Chondrocyte (in vitro differentiated cells): Measurements from ENCODE around the gene ADCY5. TPM values are rescaled to one million over a fixed set of nuclear protein-coding genes. Genes with fewer than 3 reads are reported as not detected.

Experiments used
- DNase-seq: peaks from one replicate; pipeline ENCODE4 v3.0.0; 2021; ENCODE audit warnings: mixed read lengths, low spot score
- H3K27ac Mint-ChIP-seq: one replicate; pipeline ENCODE4 v1.8.0; 2021; ENCODE audit warnings: mild to moderate bottlenecking, moderate library complexity, mixed read lengths; ENCODE audit not compliant: unreplicated experiment
- H3K27me3 Mint-ChIP-seq: 2 replicates; pipeline ENCODE4 v1.8.0; 2021; ENCODE audit warnings: low read depth, mixed read lengths
- H3K36me3 Mint-ChIP-seq: 2 replicates; pipeline ENCODE4 v1.8.0; 2021; ENCODE audit warnings: low read depth, mixed read lengths
- H3K4me1 Mint-ChIP-seq: 2 replicates; pipeline ENCODE4 v1.8.0; 2021; ENCODE audit warnings: low read depth, mild to moderate bottlenecking, mixed read lengths
- H3K4me3 Mint-ChIP-seq: one replicate; pipeline ENCODE4 v1.8.0; 2021; ENCODE audit warnings: mild to moderate bottlenecking, moderate library complexity, mixed read lengths; ENCODE audit not compliant: unreplicated experiment
- H3K9me3 Mint-ChIP-seq: 2 replicates; pipeline ENCODE4 v1.8.0; 2021; ENCODE audit warnings: low read depth, mixed read lengths
- total RNA-seq: library from RNA; stranded (reverse); gene quantifications from 3 replicates; pipeline ENCODE4 v1.2.1, GENCODE V29; 2021
- TF ChIP-seq, protein P1 (sequence below): fragments of 200-600 bp; sonication (generic); IDR thresholded peaks from 2 replicates; pipeline ENCODE4 v1.5.0; 2021; ENCODE audit warnings: antibody characterized with exemption, mild to moderate bottlenecking, moderate library complexity

Gene ADCY5
- total RNA-seq, 1 donor from 2014 or later = 8.0 TPM

DNA sequence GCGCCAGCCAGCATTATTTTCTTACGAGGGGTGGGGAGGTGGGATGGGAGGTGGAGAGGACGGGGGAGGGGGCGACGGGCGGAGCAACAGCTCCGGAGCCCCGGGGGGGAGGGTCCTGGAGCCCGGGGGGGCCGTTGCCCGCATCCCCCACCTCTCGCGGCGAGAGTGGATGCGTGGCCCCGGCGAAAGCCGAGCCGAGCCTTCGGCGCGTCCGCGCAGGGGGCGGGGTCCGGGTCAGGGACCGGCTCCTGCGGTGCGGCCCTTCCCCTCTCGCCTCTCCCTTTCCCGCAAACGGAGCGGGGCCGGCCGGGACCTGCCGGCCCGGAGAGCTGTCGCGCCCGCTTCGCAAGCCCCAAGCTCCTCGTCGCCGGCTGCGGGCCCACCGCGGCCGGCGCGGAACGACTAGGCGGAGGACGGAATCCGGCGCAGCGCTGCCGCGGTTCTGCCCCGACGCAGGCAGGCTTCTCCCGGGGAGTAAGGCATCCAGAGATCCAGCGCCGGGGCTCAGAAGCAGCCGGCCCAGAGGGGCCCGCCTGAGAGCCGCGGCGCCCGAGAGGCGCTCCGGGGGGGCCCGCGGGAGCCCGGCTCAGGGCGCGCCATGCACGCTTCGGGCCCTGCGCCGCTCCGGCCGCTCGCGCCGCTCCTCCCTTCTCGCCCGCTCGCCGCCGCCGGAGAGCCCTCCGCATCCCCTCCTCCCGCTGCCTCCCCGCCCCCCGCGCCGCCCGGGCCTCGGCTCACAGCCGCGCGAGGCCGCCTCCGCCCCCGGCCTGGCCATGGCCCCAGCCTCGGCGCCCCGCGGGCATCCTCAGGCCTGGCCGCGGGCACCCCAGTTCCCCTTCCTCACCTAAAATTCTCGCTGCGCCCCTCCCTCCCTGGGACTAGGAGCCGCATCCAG, 459 bp upstream of the ADCY5 start:
- peaks cover 24% of the 10 kb centered on the region for H3K4me1 Mint-ChIP-seq
- no peaks in the 10 kb centered on the region for H3K36me3 Mint-ChIP-seq
- H3K9me3 Mint-ChIP-seq = no peaks in the 10 kb centered on the region
- TF ChIP-seq, protein P1, sequence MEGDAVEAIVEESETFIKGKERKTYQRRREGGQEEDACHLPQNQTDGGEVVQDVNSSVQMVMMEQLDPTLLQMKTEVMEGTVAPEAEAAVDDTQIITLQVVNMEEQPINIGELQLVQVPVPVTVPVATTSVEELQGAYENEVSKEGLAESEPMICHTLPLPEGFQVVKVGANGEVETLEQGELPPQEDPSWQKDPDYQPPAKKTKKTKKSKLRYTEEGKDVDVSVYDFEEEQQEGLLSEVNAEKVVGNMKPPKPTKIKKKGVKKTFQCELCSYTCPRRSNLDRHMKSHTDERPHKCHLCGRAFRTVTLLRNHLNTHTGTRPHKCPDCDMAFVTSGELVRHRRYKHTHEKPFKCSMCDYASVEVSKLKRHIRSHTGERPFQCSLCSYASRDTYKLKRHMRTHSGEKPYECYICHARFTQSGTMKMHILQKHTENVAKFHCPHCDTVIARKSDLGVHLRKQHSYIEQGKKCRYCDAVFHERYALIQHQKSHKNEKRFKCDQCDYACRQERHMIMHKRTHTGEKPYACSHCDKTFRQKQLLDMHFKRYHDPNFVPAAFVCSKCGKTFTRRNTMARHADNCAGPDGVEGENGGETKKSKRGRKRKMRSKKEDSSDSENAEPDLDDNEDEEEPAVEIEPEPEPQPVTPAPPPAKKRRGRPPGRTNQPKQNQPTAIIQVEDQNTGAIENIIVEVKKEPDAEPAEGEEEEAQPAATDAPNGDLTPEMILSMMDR = no peak
- no peak for DNase-seq
- no peak overlapping the region for H3K27ac Mint-ChIP-seq
- peaks cover 30% of the 10 kb centered on the region for H3K27me3 Mint-ChIP-seq
- peak overlapping the region; percentile 71 for H3K4me3 Mint-ChIP-seq

DNA sequence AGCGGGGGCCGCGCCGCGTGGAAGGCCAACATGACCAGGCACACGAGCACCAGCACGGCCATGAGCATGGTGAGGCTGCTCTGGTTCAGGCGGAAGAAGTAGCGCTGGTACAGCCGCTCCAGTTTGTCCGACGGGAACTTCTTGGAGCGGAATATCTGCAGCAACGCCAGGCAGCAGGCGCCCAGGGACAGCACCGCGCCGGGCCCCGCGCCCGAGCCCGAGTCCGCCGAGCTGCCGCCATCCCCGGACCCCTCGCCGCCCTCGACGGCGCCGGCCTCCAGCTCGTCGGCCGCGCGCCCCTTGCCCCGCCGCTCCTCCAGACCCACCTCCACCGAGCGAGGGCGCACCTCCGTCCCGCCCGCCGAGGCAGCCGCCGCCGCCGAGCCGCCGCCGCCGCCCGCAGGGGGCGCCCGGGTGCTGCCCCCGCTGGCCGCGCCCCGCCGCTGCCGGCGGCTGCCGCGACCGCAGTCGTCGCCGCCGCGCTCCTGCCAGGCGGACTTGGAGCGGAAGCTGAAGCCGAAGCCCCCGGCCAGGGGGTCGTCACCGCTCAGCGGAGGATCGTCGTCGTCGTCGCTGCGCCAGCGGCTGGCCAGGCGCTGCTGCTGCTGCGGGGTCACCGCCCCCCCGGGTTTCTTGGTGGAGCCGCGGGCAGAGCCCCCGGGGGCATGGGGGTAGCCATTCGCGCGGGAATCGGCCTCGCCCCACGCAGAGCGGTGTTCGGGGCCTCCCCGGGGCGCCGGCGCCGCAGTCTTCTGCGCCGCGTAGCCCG, 957 bp downstream of the ADCY5 start:
- H3K36me3 Mint-ChIP-seq = no peaks in the 10 kb centered on the region
- TF ChIP-seq, protein P1 = peak; percentile 63
- DNase-seq = no peak
- H3K27me3 Mint-ChIP-seq = peaks cover 28% of the 10 kb centered on the region
- peaks cover 28% of the 10 kb centered on the region for H3K4me1 Mint-ChIP-seq
- H3K4me3 Mint-ChIP-seq = no peak overlapping the region
- H3K9me3 Mint-ChIP-seq = no peaks in the 10 kb centered on the region
- no peak overlapping the region for H3K27ac Mint-ChIP-seq

DNA sequence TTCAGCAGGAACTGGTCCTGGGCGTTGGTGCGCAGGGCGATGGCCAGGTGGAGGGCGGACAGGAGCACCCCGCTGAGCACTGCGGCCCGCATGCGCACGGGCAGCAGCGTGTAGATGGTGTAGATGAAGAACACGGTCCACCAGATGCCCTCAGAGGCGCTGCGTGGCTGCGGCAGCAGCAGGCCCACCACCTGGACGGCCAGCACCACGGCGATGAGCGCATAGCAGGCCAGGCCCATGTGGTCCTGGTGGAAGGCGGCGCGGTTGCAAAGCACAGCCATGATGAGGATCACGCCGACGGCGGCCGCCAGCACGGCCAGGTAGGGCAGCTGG, 1.5 kb downstream of the ADCY5 start:
- Mint-ChIP-seq H3K27ac (no peak overlapping the region), H3K4me3 (peak overlapping the region; percentile 31), H3K36me3 (no peaks in the 10 kb centered on the region), H3K4me1 (peaks cover 28% of the 10 kb centered on the region), H3K27me3 (peaks cover 28% of the 10 kb centered on the region), H3K9me3 (no peaks in the 10 kb centered on the region)
- no peak for DNase-seq
- TF ChIP-seq, protein P1 = no peak

DNA sequence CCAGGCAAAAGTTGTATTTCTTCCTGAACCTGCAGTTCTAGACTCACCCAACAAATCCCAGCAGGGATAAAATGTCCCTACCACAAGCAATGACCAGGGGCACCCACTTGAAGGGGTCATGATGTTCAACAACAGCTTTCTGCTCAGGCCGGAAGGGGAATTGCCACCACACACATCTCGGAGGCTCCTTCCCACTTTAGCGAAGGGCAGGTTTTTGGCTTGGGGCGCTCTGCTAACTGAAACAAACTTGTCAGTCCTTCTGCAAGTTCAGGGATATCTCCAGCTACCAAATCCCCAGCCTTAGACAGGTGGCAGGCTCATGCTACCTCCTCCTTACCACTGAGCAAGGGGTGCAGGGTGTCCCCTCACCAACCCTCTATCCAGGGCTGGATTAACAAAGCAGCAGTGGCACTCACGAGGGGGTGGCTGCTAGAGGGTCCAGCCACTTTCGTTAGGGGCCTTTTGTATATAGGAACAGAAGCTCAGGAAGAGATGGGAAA, 2.2 kb downstream of the ADCY5 start:
- Mint-ChIP-seq H3K36me3 (no peaks in the 10 kb centered on the region), H3K27ac (no peak overlapping the region), H3K4me1 (peaks cover 28% of the 10 kb centered on the region), H3K4me3 (peak overlapping the region; percentile 11), H3K9me3 (no peaks in the 10 kb centered on the region), H3K27me3 (peaks cover 26% of the 10 kb centered on the region)
- no peak for DNase-seq
- TF ChIP-seq, protein P1 = no peak

DNA sequence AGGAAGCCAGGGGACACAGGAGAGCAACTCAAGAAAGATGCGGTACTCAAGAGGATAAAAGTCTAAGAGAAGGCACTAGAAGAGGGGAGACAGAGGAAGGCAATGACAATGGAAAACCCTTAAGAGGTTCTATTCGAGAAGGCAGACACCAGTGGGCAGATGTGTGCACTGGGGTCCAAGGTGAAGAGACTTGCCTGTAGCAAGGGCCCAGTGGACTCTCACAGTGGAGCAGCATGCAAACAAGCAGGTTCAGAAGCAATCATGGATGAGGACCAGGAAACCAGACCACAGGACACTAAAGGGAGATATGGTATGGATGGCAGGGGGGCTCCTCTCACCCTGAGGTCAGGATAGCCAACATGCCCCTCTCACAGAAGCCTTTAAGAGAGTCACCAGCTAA, 2.7 kb downstream of the ADCY5 start:
- Mint-ChIP-seq H3K27ac (no peak overlapping the region), H3K27me3 (peaks cover 25% of the 10 kb centered on the region), H3K36me3 (no peaks in the 10 kb centered on the region), H3K4me3 (peak overlapping the region; percentile 32), H3K4me1 (peaks cover 28% of the 10 kb centered on the region), H3K9me3 (no peaks in the 10 kb centered on the region)
- no peak for DNase-seq
- TF ChIP-seq, protein P1 = no peak
